HL-60 (cell line): ENCODE results near the gene DDO.

Experiments used
- CTCF ChIP-seq: IDR thresholded peaks from one replicate; pipeline ENCODE4 v1.5.1; 2011; ENCODE audit warnings: low read length, control low read depth, inconsistent platforms; ENCODE audit not compliant: insufficient read depth
- POLR2AphosphoS5 ChIP-seq: IDR thresholded peaks from 2 replicates; pipeline ENCODE4 v1.6.1; 2012; ENCODE audit warnings: low read depth
- TF ChIP-seq, protein P1 (sequence below): IDR thresholded peaks from 2 replicates; pipeline ENCODE4 v1.6.1; 2012; ENCODE audit warnings: low read depth; ENCODE audit not compliant: insufficient replicate concordance

DNA sequence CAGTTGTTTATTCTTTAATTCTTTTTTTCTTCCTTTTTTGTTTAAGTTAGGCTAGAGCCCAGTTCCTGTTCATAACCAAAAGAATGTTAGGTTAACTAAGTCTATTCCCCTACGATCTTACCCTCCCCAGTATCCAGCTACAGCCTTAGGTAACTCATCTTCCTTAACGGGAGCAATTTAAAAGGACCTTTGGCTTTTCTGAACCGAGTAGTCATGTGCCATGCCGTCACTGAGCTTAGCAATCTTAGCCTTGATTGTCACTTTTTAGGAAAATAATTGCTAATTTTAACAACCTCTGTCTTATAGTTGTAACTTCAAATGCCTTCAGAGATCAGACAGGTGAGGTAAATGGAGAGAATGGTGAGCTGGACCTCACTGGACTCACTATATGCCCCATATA is 63.4 kb downstream of the DDO start:
- TF ChIP-seq CTCF (no peak), POLR2AphosphoS5 (no peak)
- TF ChIP-seq, protein P1, sequence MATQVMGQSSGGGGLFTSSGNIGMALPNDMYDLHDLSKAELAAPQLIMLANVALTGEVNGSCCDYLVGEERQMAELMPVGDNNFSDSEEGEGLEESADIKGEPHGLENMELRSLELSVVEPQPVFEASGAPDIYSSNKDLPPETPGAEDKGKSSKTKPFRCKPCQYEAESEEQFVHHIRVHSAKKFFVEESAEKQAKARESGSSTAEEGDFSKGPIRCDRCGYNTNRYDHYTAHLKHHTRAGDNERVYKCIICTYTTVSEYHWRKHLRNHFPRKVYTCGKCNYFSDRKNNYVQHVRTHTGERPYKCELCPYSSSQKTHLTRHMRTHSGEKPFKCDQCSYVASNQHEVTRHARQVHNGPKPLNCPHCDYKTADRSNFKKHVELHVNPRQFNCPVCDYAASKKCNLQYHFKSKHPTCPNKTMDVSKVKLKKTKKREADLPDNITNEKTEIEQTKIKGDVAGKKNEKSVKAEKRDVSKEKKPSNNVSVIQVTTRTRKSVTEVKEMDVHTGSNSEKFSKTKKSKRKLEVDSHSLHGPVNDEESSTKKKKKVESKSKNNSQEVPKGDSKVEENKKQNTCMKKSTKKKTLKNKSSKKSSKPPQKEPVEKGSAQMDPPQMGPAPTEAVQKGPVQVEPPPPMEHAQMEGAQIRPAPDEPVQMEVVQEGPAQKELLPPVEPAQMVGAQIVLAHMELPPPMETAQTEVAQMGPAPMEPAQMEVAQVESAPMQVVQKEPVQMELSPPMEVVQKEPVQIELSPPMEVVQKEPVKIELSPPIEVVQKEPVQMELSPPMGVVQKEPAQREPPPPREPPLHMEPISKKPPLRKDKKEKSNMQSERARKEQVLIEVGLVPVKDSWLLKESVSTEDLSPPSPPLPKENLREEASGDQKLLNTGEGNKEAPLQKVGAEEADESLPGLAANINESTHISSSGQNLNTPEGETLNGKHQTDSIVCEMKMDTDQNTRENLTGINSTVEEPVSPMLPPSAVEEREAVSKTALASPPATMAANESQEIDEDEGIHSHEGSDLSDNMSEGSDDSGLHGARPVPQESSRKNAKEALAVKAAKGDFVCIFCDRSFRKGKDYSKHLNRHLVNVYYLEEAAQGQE, result no peak
